Measurements from ENCODE around the gene ARF5. TPM values are rescaled to one million over a fixed set of nuclear protein-coding genes. Genes with fewer than 3 reads are reported as not detected.

The ARF5 gene
- total RNA-seq, 1 experiment from 2014 or later = 155 TPM

GRCh38 chr7:127632276-127632910, 44.2 kb downstream of the ARF5 start:
- BruUV-seq (replicated peaks) = no TSS peak
- Histone ChIP-seq H3K36me3 (ENCODE audit: control insufficient read depth, insufficient read depth, low read length) (no peaks in the 10 kb centered on the region), H3K9me3 (ENCODE audit: control insufficient read depth, insufficient read depth, low read depth, low read length) (no peaks in the 10 kb centered on the region), H3K27me3 (ENCODE audit: control insufficient read depth, insufficient read depth, low read length) (0 out of 2 replicates have a peak, but pooled peaks cover 2% of the 10 kb centered on the region), H3K4me1 (ENCODE audit: control insufficient read depth, insufficient read depth, low read length) (no peaks in the 10 kb centered on the region), H3K27ac (ENCODE audit: low read length) (no peak overlapping the region), H3K4me3 (ENCODE audit: low read depth in 2 of 2, low read length in 2 of 2) (no peak overlapping the region)
- intact Hi-C loops (cut with micrococcal nuclease; ENCODE audit: unreplicated experiment) = no loop called here
- DNase-seq (ENCODE audit: low read depth, low spot score) = no peak
- in situ Hi-C loops (cut with HindIII; ENCODE audit: low pct_unique_long_range_greater_than_20kb, low sequenced_read_pairs) = no loop called here
- CTCF ChIA-PET = no interaction called here
- TF ChIP-seq, protein P1, sequence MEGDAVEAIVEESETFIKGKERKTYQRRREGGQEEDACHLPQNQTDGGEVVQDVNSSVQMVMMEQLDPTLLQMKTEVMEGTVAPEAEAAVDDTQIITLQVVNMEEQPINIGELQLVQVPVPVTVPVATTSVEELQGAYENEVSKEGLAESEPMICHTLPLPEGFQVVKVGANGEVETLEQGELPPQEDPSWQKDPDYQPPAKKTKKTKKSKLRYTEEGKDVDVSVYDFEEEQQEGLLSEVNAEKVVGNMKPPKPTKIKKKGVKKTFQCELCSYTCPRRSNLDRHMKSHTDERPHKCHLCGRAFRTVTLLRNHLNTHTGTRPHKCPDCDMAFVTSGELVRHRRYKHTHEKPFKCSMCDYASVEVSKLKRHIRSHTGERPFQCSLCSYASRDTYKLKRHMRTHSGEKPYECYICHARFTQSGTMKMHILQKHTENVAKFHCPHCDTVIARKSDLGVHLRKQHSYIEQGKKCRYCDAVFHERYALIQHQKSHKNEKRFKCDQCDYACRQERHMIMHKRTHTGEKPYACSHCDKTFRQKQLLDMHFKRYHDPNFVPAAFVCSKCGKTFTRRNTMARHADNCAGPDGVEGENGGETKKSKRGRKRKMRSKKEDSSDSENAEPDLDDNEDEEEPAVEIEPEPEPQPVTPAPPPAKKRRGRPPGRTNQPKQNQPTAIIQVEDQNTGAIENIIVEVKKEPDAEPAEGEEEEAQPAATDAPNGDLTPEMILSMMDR (IDR thresholded peaks at IDR 0.05) = no peak
- TF ChIP-seq, protein P2, sequence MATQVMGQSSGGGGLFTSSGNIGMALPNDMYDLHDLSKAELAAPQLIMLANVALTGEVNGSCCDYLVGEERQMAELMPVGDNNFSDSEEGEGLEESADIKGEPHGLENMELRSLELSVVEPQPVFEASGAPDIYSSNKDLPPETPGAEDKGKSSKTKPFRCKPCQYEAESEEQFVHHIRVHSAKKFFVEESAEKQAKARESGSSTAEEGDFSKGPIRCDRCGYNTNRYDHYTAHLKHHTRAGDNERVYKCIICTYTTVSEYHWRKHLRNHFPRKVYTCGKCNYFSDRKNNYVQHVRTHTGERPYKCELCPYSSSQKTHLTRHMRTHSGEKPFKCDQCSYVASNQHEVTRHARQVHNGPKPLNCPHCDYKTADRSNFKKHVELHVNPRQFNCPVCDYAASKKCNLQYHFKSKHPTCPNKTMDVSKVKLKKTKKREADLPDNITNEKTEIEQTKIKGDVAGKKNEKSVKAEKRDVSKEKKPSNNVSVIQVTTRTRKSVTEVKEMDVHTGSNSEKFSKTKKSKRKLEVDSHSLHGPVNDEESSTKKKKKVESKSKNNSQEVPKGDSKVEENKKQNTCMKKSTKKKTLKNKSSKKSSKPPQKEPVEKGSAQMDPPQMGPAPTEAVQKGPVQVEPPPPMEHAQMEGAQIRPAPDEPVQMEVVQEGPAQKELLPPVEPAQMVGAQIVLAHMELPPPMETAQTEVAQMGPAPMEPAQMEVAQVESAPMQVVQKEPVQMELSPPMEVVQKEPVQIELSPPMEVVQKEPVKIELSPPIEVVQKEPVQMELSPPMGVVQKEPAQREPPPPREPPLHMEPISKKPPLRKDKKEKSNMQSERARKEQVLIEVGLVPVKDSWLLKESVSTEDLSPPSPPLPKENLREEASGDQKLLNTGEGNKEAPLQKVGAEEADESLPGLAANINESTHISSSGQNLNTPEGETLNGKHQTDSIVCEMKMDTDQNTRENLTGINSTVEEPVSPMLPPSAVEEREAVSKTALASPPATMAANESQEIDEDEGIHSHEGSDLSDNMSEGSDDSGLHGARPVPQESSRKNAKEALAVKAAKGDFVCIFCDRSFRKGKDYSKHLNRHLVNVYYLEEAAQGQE (IDR thresholded peaks at IDR 0.05; ENCODE audit: insufficient read depth in 1 of 2, low read depth in 2 of 2, low read length in 1 of 2) = no peak
- TF ChIP-seq POLR2AphosphoS5 (IDR thresholded peaks at IDR 0.05; ENCODE audit: low read depth, low read length) = no peak
- TF ChIP-seq SIN3A (IDR thresholded peaks at IDR 0.05; ENCODE audit: borderline replicate concordance, insufficient read depth, low read depth, low read length) = no peak
- no peak for TF ChIP-seq TCF7L2 (IDR thresholded peaks at IDR 0.05; ENCODE audit: low read depth, low read length)
- no peak for ATAC-seq
- POLR2A ChIA-PET = no interaction called here

- in situ Hi-C loops (cut with HindIII; ENCODE audit: low pct_unique_long_range_greater_than_20kb, low sequenced_read_pairs) = no loop called here
- ChIA-PET POLR2A (interaction anchor here (0.6 kb wide), 1 partner anchor 47 kb away, joined by 13 read pairs; no protein-coding TSS in a partner anchor), CTCF (no interaction called here)
- TF ChIP-seq TCF7L2 (IDR thresholded peaks at IDR 0.05; ENCODE audit: low read depth, low read length) = no peak
- Histone ChIP-seq H3K27ac (ENCODE audit: low read length) (no peak overlapping the region), H3K36me3 (ENCODE audit: control insufficient read depth, insufficient read depth, low read length) (no peaks in the 10 kb centered on the region), H3K9me3 (ENCODE audit: control insufficient read depth, insufficient read depth, low read depth, low read length) (no peaks in the 10 kb centered on the region), H3K4me1 (ENCODE audit: control insufficient read depth, insufficient read depth, low read length) (no peaks in the 10 kb centered on the region), H3K4me3 (ENCODE audit: low read depth in 2 of 2, low read length in 2 of 2) (no peak overlapping the region), H3K27me3 (ENCODE audit: control insufficient read depth, insufficient read depth, low read length) (0 out of 2 replicates have a peak, but pooled peaks cover 2% of the 10 kb centered on the region)
- BruUV-seq (replicated peaks) = no TSS peak
- ATAC-seq (no peak), DNase-seq (ENCODE audit: low read depth, low spot score) (no peak)
- intact Hi-C loops (cut with micrococcal nuclease; ENCODE audit: unreplicated experiment) = no loop called here
Observed at GRCh38 chr7:127635659-127636285, 47.6 kb downstream of the ARF5 start.

DNA sequence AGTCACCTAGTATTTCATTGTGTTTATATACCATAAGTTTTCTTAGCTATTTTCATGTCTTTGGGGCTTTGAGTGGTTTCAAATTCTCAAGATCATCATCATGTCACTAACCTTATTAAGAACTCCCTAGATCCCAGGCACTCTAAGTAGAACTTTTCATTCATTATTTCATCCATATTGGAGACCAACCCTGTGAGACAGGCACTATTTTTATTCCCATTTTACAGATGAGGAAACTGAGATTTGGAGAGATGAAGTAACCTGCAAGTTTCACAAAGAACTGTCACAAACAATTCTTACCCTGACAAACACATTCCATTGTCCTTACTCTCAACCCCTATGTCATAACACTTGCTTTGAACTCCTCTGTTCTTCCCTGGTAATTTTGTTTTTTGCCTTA, 50.0 kb downstream of the ARF5 start:
- TF ChIP-seq, protein P2 (IDR thresholded peaks at IDR 0.05; ENCODE audit: insufficient read depth in 1 of 2, low read depth in 2 of 2, low read length in 1 of 2) = no peak
- TF ChIP-seq POLR2AphosphoS5 (IDR thresholded peaks at IDR 0.05; ENCODE audit: low read depth, low read length) (no peak), SIN3A (IDR thresholded peaks at IDR 0.05; ENCODE audit: borderline replicate concordance, insufficient read depth, low read depth, low read length) (no peak), TCF7L2 (IDR thresholded peaks at IDR 0.05; ENCODE audit: low read depth, low read length) (no peak)
- no peaks in the 10 kb centered on the region for H3K4me1 ChIP-seq (ENCODE audit: control insufficient read depth, insufficient read depth, low read length)
- ChIA-PET POLR2A (no interaction called here), CTCF (no interaction called here)
- no peaks in the 10 kb centered on the region for H3K36me3 ChIP-seq (ENCODE audit: control insufficient read depth, insufficient read depth, low read length)
- H3K9me3 ChIP-seq (ENCODE audit: control insufficient read depth, insufficient read depth, low read depth, low read length) = no peaks in the 10 kb centered on the region
- 0 out of 2 replicates have a peak, but pooled peaks cover 2% of the 10 kb centered on the region for H3K27me3 ChIP-seq (ENCODE audit: control insufficient read depth, insufficient read depth, low read length)
- ATAC-seq (no peak), DNase-seq (ENCODE audit: low read depth, low spot score) (no peak)
- no peak overlapping the region for H3K4me3 ChIP-seq (ENCODE audit: low read depth in 2 of 2, low read length in 2 of 2)
- in situ Hi-C loops (cut with HindIII; ENCODE audit: low pct_unique_long_range_greater_than_20kb, low sequenced_read_pairs) = no loop called here
- no peak overlapping the region for H3K27ac ChIP-seq (ENCODE audit: low read length)
- intact Hi-C loops (cut with micrococcal nuclease; ENCODE audit: unreplicated experiment) = no loop called here
- no TSS peak for BruUV-seq (replicated peaks)
